GM18508 (cell line): ENCODE data around the gene CBLN1.
"Not testable (repeated sequence)": the region's sequence is repeated elsewhere in the genome, so short reads cannot be mapped to it uniquely, and the experiment has no call there.

ENCODE experiments used
- ATAC-seq: cut with Tn5 transposase; IDR thresholded peaks from one replicate; pipeline ENCODE4 v1.9.1; 2021; ENCODE audit warnings: moderate number of reproducible peaks; ENCODE audit not compliant: insufficient read depth, unreplicated experiment

CBLN1 gene

DNA sequence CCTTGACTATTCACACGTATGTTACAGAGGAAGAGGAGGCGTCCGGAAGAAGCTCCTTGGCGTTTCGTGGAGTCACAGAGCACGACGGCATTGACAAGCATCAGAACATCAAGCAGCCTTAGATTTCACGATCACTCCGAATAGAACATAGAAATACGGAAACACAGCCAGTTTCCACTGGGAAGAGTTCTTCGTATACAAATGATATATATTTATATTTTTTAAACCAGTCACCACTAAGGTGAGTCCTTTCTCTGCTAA, 3.1 kb downstream of the CBLN1 start:
- ATAC-seq, result no peak

DNA sequence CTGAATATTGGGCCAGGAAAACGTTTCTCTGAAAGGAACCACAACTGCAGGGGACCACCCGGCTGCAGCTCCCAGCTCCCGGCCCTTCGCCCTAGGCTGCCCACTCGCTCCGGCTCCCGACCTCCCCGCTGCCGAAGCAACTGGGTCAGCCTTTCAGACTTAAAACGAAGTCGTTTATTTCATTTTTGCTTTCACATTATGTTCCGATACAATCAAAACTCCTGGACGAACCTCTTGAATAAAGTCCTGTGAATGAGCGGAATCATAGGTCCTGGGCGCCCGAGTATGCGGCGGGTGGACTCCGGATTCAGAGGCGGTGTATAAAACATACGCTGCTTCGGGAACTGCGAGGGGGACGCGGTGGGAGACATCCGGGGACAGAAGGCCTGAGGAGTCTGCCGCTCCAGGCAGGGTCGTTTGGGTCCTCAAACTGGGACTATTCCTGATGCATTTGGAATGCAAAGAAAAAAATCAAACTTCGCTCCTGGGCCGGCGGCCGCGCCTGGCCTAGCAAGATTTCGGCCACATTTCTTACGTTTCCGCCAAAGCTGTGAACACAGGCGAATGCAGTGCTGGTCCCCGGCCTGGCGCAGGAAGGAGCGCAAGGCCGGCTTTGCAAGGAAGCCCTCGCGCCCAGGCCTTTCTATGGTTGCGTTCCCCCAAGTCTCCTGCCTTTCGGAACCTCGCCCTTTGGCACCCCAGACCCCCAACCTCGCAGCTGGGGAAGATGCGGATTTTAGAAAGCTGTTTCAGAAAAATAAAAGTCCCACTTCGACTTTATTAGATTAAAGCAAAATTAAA, 3.7 kb downstream of the CBLN1 start:
- no peak for ATAC-seq

DNA sequence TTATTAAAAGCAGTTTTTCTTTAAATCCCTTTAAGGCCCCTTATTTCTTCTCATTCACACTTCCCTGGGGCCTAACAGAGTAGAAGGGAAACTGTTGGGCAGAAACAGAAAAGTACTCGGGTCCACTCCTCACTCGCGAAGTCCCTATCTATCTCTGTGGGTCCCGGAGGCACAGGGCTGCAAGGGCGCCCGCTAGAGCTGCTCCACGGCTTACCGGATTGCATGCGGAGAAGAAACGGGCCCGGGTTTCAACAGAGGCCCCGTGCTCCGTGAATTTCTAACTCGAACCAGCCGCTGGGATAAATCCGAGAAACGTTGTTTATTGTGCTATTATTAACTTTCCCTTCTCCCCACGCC, 4.3 kb downstream of the CBLN1 start:
- no peak for ATAC-seq

DNA sequence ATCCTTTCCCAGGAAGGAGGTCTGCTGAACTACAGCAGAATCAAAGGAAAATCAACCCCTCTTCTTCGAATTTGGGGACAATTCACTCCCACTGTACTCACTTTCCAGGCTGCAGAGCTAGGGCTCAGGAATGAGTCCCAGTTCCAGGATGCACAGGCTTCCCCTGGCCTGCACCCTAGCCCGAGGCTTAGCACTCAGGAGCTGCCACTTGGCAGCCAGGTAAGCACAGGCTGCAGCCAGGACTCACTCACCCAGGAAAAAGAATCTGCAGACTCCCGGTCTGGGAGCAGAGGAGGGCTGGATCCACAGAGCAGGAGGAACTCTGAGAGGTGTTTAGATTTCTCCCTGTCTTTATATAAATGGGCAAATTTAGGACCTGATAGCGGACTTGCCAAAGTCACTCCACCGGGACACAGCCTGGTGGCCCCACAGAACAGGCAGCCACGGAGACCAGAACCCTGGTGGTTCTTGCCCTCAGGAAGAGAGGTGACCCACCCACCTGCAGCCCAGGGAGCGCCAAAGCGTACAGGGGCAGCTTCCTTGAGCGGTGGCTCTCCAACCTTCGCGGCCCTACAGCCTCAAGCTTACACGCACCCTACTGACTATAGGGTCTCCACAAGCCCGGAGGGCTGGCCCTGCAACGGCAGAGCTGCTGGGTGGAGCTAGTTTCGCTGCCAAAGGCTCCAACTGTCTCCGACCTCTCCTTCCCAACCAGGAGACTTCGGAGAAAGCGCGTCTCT, 4.8 kb downstream of the CBLN1 start:
- no peak for ATAC-seq

DNA sequence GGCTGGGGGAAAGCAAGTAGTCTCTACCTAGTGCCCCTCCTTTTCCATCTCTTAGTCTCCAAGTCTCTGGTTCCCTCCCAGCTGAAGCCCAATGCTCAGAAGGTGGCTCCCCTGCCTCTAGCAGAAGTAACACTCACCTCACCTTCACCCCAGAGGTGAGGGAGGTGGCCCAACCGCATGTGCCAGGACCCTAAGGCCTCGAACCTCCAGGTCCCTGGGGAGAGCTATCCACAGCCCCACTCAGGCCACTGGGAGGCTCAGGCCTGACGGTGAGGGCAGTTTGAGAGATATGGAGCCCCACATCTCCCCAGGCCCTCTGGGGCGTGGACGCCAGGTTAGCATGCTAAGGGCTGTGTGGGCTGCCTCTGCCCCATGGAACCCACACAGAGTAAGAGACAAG, 5.8 kb downstream of the CBLN1 start:
- no peak for ATAC-seq

DNA sequence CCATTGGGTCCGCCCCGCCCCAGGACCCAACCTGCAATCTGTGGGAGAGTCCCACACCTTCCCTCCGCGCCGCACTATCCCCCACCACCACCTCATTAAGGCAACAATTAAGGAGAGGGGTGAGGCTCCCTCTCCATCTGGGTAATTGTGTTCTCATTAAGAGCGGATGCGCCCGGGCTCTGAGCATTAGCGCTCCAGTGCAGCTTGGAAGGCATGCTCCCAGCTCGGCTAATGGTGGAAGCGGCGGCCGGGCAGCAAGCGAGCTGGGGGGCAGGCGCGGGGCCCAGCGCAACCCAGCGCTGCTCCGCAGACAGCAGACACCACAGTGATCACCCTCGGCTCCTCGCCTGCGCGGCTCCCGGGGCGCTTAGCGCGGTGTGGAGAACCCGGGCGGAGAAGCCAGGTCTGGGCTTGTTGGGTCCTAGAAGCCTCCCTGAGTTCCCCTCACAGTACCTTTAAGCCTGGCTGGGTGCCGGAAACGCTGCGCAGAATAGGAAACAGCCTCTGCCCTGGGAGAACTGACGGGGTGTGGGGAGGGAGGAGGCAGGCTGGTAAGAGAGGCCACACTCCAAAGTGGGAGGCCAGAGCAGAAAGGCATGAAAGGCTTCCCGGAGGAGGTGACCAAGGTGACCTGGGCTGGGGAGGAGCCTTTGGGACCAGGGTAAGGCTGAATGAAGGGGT, 6.4 kb downstream of the CBLN1 start:
- no peak for ATAC-seq

DNA sequence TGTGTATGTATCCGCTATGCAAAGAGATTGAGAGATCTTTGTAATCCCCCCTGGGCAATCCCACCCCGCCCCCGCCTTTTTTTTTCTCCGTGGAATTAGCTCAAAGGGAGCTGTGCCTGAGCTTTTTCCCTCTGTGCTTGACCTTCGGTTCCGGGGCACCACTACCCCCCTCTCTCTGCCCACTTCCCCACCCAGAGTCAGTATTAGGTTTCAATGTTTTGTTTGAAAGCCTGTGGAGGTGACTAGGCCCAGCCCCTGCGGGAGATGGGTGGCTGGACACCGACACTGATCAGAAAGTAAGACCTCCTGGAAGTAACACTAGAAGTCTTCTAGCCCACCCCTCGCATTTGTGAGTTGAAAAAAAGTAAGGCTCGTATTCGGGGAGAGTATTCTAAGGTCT, 7.0 kb downstream of the CBLN1 start:
- ATAC-seq, result no peak

DNA sequence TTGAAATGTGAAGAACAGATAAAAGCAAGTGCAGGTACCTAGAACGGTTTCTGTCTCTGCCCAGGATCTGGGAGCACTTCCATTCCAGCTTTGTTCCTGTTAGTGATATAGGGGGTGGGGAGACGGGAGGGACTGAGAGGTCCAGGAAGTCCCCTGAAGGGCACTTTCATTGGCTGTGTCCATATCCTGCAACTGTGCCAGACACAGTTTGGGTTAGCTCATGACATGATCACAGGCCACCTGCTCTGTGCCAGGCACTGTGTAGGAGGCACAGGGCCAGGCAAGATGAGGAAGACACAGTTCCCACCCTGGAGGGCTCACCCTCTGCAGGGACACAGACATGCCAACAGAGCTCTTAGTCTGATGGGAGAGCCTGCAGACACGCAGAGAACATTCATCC, 7.9 kb downstream of the CBLN1 start:
- no peak for ATAC-seq

DNA sequence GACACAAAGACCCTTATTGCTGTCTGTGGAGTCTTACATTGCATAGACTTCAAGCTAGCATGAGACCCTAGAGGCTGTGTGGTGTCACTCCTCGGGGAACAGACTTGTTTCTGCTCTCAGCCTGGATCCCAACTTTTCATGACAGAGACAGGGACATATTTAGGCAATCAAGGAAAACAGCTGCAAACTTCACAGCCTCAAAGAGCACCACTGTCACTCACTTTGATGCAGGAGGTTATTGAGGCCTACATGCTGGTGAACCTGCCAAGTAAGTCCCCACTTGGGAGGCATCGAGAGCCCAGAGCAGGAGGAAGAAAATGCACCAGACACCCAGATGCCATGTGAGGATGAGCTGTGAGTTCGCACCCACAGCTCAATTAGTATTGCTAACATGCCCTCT, 10.3 kb downstream of the CBLN1 start:
- ATAC-seq, result no peak

DNA sequence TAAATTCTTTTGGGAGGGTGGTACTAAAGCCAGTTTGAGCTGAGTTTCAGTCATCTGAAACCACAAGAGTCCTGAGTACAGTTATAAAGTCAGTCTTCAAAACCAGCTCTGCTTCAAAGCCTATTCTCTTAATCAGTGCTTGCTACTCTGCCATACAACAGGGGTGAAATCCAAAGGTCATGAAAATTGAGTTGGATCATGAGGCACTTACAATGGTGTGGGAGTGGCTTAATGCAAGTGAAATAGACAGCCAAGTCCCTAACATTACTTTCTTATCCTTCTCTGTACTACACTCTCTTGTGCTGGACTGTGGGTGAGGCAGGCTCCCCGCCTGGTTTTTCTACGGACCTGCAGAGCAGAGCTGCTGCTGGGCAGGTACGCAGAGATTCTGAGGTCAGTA, 12.4 kb downstream of the CBLN1 start:
- no peak for ATAC-seq

DNA sequence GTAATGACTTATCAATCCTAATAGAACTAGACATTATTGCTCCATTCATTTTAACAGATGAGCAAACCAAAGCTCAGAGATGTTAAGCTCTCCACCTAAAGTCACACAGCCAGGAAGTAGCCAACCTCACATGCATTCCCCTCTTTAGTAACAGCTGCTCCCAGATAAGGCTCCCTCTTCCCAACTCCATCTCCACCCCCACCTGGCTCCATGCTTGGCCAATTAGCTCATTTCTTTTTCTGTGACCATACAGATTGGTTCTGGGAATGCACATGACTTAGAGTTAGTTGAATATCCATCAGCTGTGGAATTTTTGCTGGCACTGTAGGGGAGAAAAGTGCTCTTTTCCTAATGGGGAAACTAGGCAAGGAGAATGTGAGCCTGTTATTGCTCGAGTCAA, 13.0 kb downstream of the CBLN1 start:
- no peak for ATAC-seq

DNA sequence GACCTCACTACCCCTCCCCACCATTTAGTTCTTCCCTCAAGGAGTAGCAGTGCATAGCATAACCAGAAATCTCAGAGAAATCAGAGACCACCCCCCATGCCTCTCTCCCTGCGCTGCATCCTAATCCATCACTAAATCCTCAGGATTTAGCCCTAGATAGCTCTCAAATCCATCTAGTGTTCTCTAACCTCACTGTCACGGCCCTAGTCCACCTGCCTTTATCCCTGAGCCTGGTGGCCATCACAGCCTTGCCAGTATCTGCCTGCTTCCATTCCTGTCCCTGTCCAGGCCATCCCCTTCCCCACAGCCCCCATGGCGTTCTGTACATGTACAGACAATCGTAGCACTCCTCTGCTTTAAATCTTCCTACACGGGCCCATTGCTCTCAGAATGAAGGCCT, 19.1 kb downstream of the CBLN1 start:
- ATAC-seq, result no peak

DNA sequence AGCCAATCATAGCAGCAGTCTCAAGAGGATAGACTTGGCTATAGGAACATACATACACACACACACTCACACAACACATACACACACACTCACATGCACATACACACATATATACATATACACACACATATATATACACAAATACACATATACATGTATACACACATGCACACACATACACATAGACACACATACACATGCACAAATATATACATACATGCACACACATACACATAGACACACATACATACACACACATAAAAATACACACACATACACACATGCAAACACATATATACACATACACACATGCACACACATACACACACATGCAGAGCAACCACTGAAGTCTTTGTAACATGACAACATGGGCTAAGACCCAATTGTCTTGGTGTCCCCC, 19.7 kb downstream of the CBLN1 start:
- ATAC-seq, result no peak

DNA sequence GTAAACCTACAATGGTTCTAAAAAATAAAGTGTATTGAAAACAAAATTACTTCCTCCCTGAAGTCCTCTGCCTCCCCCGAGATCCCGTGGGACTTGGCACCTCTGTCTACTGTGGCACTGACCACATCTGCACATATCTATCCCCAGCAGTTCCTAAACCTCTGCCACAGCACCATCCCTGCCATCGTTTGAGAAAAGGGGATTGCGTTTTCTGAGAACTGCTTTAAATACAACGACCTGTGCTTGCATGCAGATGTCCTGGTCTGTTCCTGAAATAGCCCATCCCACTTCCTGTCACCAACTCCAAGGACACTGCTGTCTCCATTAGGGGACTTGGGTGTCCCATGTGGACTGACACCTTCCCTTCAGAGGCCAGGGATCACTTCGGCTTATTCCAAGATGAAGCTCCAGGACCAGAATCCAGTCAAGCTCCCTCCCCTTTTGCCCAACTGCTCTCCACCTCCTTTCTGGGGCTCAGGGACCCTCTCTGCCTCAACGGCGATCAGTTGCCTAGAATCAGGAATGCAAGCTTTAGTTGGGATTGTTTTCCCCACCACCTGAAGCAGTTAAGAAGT, 20.6 kb downstream of the CBLN1 start:
- ATAC-seq, result no peak

DNA sequence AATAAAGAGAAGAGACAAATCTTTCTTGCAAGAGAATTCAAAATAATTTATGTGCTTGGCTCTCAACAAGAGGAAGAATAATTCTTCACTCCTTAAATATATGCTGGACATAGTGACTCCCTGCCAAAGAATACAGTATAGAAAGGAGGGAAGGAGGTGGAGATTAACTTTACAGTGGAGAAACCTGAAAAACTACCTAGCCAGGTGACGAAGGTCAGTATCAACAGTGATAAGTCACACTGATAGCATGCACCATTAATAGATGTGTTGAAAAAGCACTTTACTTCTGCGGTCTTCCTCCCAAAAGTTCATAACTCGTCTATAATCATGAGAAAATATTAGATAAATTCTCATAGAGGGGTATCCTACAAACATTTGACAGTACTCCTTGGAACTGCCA, 21.4 kb downstream of the CBLN1 start:
- ATAC-seq, result no peak

DNA sequence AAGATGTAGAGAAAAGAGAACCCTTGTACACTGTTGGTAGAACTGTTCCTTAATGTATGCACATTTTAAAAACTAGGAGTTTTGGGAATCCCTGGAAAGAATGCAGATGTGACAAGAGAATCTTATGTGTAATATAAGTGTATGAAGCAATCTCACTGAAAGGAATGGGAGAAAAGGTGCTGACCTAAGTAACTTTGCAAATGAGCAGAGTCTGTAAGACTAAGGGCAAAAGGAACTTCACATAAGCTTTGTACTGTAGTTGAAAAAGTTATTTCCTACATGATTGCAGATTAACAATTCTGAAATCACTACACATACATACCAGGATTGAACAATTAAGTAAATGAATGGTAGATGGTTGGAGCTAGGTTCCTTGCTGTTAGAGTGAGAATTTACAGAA, 22.3 kb downstream of the CBLN1 start:
- ATAC-seq, result no peak

DNA sequence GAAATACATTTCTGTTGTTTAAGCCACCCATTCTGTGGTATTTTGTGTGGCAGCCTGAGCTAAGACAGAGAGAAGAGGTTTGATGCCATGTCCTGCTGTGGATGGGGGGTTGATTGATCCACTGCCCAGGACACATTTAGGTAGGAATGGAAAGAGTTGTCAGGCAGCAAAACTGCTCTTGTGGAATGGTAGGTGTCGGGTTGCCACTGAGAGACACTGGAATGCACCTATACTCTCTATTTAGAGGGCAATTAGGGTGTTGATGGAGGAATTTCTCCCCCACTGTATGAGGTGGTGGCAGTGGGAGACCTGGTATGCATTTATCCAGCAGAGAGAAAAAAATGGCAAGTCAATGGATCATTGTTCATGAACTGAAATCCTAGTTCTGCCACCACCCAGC, 30.9 kb downstream of the CBLN1 start:
- ATAC-seq, result no peak

DNA sequence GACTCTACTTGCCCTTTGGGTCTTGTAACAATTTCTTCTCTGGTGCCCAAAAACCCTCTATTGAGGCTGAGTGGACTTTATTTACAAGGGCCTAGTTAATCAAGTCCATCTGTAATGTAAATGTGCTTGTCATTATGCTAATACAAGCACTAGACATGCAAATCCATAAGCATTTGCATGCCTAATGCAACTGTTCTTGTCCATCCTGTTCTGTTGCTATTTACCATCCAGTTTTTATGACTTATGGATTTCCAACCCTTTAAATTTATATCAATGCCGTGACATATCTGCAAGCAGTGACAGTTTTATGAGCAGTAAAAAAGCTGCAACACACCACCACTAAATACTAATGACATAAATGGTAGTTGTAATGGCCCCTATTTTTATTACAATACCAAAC, 33.4 kb downstream of the CBLN1 start:
- no peak for ATAC-seq

DNA sequence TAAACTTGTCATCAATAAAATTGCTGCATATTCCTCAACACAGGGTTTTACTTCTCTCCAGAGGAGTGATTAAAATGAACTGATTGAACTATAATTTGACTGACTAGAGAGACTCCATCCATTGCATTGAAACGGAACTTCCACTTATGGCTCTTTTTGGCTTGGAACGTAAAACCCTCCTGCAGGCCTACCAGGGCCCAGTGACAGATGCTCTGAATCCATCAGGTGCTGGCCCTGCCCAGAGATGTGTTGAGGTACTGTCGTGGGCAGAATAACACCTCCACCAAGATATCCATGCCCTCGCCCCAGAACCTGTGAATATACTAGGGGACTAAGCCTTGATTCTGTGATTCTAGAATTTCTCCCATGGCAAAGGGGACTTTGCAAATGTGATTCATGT, 45.4 kb downstream of the CBLN1 start:
- ATAC-seq, result no peak

DNA sequence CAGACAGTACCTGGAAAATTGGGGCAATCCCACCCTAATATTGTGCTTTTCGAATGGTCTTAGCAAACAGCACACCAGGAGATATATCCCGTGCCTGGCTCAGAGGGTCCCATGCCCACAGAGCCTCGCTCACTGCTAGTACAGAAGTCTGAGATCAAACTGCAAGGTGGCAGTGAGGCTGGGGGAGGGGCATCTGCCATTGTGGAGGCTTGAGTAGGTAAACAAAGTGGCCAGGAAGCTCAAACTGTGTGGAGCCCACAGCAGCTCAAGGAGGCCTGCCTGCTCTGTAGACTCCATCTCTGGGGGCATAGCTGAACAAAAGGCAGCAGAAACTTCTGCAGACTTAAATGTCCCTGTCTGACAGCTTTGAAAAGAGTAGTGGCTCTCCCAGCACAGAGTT, 53.3 kb downstream of the CBLN1 start:
- not testable (repeated sequence) for ATAC-seq
